ENCODE measurements around the gene BFAR. TPM values are rescaled to one million over a fixed set of nuclear protein-coding genes. Genes with fewer than 3 reads are reported as not detected.
A peak's percentile ranks its signal among the peaks of the same experiment; 100 is the strongest.

Gene BFAR
- total RNA-seq, 4 donors from 2014 or later = 58.6 to 77.2 (median 65.6) TPM

DNA sequence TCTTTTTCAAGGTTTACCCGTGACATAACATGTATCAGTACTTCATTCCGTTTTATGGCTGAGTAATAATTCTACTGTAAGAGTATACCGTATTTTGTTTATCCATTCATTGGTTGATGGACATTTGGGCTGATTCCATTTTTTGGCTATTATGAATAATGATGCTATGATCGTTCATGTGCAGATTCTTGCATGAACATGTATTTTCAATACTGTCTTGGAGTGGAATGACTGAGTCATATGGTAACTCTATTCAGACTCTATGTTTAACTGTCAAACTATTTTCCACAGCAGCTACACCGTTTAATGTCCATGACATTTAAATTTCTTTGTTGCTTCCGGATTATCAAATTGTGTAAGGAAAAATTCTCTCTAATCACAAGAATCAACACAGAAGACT is 17.9 kb downstream of the BFAR start:
- no peaks in the 10 kb centered on the region for H3K27me3 ChIP-seq
- H3K36me3 ChIP-seq = peaks cover 0 to 92% (median 0%) of the 10 kb centered on the region in 3 donors
- no peak overlapping the region for H3K4me3 ChIP-seq
- no peaks in the 10 kb centered on the region for H3K9me3 ChIP-seq
- no peak for DNase-seq
- TF ChIP-seq POLR2A (IDR thresholded peaks at IDR 0.05) = no peak
- TF ChIP-seq CTCF (IDR thresholded peaks at IDR 0.05) = no peak
- H3K27ac ChIP-seq = no peak overlapping the region
- peaks cover 0 to 4% (median 0%) of the 10 kb centered on the region in 4 donors for H3K4me1 ChIP-seq

GRCh38 chr16:14652726-14653125 is 20.0 kb downstream of the BFAR start:
- Histone ChIP-seq H3K36me3 (peaks cover 0 to 83% (median 0%) of the 10 kb centered on the region in 3 donors), H3K9me3 (no peaks in the 10 kb centered on the region)
- no peak for DNase-seq

GRCh38 chr16:14658063-14658462 is 25.3 kb downstream of the BFAR start:
- no peak for DNase-seq
- Histone ChIP-seq H3K27me3 (no peaks in the 10 kb centered on the region), H3K4me3 (no peak overlapping the region), H3K9me3 (no peaks in the 10 kb centered on the region), H3K27ac (peak overlapping the region in 3 of 4 donors; percentile 28 to 84 (median 56)), H3K4me1 (peaks cover 0 to 20% (median 2%) of the 10 kb centered on the region in 4 donors), H3K36me3 (peaks cover 0 to 65% (median 0%) of the 10 kb centered on the region in 3 donors)
- TF ChIP-seq CTCF (IDR thresholded peaks at IDR 0.05) = no peak
- no peak for TF ChIP-seq POLR2A (IDR thresholded peaks at IDR 0.05)

More at GRCh38 chr16:14652726-14653125, 20.0 kb downstream of the BFAR start:
- H3K4me1 ChIP-seq = peaks cover 0 to 20% (median 2%) of the 10 kb centered on the region in 4 donors
- no peak overlapping the region for H3K4me3 ChIP-seq
- no peak for TF ChIP-seq POLR2A (IDR thresholded peaks at IDR 0.05)
- no peak for TF ChIP-seq CTCF (IDR thresholded peaks at IDR 0.05)
- H3K27ac ChIP-seq = no peak overlapping the region
- no peaks in the 10 kb centered on the region for H3K27me3 ChIP-seq

- H3K4me1 ChIP-seq = peaks cover 0 to 21% (median 1%) of the 10 kb centered on the region in 4 donors
- peaks cover 0 to 60% (median 0%) of the 10 kb centered on the region in 3 donors for H3K36me3 ChIP-seq
- peak overlapping the region in 3 of 4 donors; percentile 11 to 80 (median 70) for H3K27ac ChIP-seq
- peak in 2 of 3 donors; percentile 55 to 57 for DNase-seq
- H3K9me3 ChIP-seq = no peaks in the 10 kb centered on the region
- no peak overlapping the region for H3K4me3 ChIP-seq
- H3K27me3 ChIP-seq = no peaks in the 10 kb centered on the region
- no peak for TF ChIP-seq POLR2A (IDR thresholded peaks at IDR 0.05)
- no peak for TF ChIP-seq CTCF (IDR thresholded peaks at IDR 0.05)
Observed at GRCh38 chr16:14667347-14668266, 34.9 kb downstream of the BFAR start.

- Histone ChIP-seq H3K36me3 (peaks cover 0 to 49% (median 0%) of the 10 kb centered on the region in 3 donors), H3K9me3 (no peaks in the 10 kb centered on the region), H3K4me1 (peaks cover 0 to 21% (median 1%) of the 10 kb centered on the region in 4 donors), H3K27me3 (no peaks in the 10 kb centered on the region), H3K27ac (peak overlapping the region in 3 of 4 donors; percentile 20 to 80 (median 70)), H3K4me3 (no peak overlapping the region)
- no peak for DNase-seq
- TF ChIP-seq POLR2A (IDR thresholded peaks at IDR 0.05) (no peak), CTCF (IDR thresholded peaks at IDR 0.05) (no peak)
Observed at GRCh38 chr16:14668556-14669223, 35.9 kb downstream of the BFAR start.

All from Peyer's patch (tissue), 4 donors.